Dendritic cell treated with granulocyte-macrophage colony-stimulating factor and Interleukin-4, amounts not matched to agents 40 ng/mL and 50 ng/mL, for 4 days (primary cell): ENCODE measurements around the gene NOP9.
"Not testable (repeated sequence)": the region's sequence is repeated elsewhere in the genome, so short reads cannot be mapped to it uniquely, and the experiment has no call there.

Experiments used
- H3K27ac Mint-ChIP-seq: one replicate; pipeline ENCODE4 v1.8.0; 2022; ENCODE audit warnings: mild to moderate bottlenecking, mixed read lengths
- H3K27me3 Mint-ChIP-seq: one replicate; pipeline ENCODE4 v1.8.0; 2022; ENCODE audit warnings: mild to moderate bottlenecking, mixed read lengths
- H3K36me3 Mint-ChIP-seq: one replicate; pipeline ENCODE4 v1.8.0; 2022; ENCODE audit warnings: low read depth, mixed read lengths
- H3K4me1 Mint-ChIP-seq: one replicate; pipeline ENCODE4 v1.8.0; 2022; ENCODE audit warnings: low read depth, mixed read lengths
- H3K4me3 Mint-ChIP-seq: one replicate; pipeline ENCODE4 v1.8.0; 2022; ENCODE audit warnings: mild to moderate bottlenecking, moderate library complexity, mixed read lengths
- H3K9me3 Mint-ChIP-seq: one replicate; pipeline ENCODE4 v1.8.0; 2022; ENCODE audit warnings: mixed read lengths
- intact Hi-C: fragments of 100-400 bp; cut with micrococcal nuclease; formaldehyde crosslinking; loops from one replicate; pipeline ENCODE4 v1.15.0; 2022

NOP9 gene

DNA sequence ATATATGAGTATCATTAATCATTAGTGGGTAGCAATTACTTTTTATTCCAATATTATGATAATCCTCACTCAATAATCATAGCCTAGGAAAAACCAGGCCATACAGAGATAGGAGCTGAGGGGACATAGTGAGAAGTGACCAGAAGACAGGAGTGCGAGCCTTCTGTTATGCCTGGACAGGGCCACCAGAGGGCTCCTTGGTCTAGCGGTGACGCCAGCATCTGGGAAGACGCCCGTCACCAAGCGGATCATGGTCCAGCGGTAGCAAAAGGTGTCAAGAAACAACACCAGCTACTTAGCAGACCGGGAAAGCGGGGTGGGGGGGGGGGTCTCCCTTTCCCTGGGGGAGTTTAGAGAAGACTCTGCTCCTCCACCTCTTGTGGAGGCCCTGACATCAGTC lies 28.3 kb downstream of the NOP9 start:
- H3K27me3 Mint-ChIP-seq, intact Hi-C loops, H3K4me3 Mint-ChIP-seq, H3K9me3 Mint-ChIP-seq, H3K36me3 Mint-ChIP-seq: not testable (repeated sequence)
- Mint-ChIP-seq H3K27ac (peak overlapping the region; percentile 81), H3K4me1 (peaks cover 83% of the 10 kb centered on the region)

DNA sequence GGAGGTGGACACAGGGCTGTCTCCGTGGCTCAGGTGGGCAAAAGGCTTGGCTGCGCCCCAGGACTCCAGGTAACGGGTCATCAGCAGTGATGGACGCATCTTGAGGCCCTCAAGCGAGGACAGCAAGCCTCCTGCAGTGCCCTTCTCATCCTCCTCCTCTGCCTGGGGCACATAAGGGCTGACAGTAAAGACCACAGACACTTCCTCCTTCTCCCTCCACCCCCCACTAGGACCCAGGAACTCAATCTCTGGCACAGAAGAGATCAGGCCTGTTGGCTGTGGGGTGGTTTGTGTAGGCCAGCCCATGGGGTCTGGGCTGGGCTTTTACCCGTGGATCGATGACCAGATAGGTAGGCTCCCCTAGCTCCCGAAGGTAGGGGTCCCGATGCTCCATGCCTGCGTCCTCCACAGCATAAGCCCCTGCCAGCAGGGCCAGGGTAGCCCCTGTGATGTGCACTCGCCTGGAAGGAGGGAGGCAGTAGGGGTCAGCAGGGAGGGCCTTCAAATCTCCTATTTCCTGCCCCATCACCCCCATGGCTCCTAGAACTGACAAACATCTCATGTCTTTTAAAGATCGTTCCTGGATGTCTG lies 29.5 kb downstream of the NOP9 start:
- H3K27ac Mint-ChIP-seq: peak overlapping the region; percentile 62
- intact Hi-C loops: loop anchor here (1.0 kb wide), 1 partner anchor 15 kb away; no protein-coding TSS in a partner anchor
- H3K4me1 Mint-ChIP-seq: peaks cover 90% of the 10 kb centered on the region
- H3K36me3 Mint-ChIP-seq: no peaks in the 10 kb centered on the region
- no peak overlapping the region for H3K4me3 Mint-ChIP-seq
- no peaks in the 10 kb centered on the region for H3K9me3 Mint-ChIP-seq
- peaks cover 21% of the 10 kb centered on the region for H3K27me3 Mint-ChIP-seq

DNA sequence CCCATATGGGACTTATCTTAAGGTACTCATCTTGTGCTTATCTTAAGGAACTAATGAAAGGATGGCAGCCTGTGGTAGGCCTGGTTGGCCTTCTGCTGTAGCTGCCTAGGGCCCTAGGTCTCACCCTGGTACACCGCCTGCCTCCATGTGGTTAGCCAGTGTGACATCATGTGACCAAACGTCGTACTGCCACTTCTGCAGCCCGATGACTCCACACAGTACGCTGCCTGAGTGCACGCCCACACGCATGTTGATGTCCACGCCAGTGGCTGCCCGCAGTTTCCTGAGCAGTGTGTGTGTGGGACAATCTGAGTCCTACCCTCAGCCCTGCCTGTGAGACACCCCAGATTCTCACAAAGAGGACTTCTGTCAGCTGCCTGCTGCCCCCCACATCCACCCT lies 30.1 kb downstream of the NOP9 start:
- Mint-ChIP-seq H3K27me3 (peaks cover 25% of the 10 kb centered on the region), H3K4me1 (peaks cover 96% of the 10 kb centered on the region), H3K9me3 (no peaks in the 10 kb centered on the region), H3K27ac (peak overlapping the region; percentile 62), H3K4me3 (no peak overlapping the region), H3K36me3 (no peaks in the 10 kb centered on the region)
- intact Hi-C loops: loop anchor here (1.0 to 5.0 kb wide), 2 partner anchors 15 to 38 kb away; partner anchors contain the start of gene NFATC4

DNA sequence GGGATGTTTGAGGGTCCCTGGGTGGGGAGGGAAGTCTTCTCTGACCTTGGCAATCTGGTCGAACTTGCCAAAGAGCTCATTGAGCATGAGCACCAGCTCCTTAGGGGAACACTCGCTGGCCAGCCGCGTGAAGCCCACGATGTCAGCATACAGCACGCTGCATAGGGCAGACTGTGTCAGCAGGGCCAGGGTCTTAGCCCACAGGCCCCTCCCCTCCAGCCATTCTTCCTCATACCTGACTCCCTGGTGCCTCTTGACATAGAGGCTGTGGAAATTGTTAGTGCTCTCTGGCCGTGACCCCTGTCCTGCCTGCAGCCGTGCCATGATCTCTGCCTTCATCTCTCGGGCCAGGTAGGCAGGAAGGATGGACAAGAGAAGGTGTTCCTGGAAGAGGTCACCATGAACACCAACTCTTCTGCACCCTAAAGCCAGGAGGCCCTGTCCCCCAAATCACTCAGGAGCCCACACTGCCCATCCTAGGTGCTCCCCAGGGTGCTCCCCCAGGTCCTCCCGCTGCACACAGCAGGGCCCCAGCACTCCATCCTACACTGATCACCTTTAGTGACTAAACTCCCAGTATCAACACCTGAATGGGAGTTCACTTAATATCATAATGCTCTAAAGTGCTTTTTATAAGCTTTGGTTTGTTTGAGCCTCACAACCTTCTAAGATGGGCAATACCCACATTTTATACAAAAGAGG lies 31.5 kb downstream of the NOP9 start:
- Mint-ChIP-seq H3K4me3 (no peak overlapping the region), H3K4me1 (peaks cover 97% of the 10 kb centered on the region), H3K27me3 (peaks cover 37% of the 10 kb centered on the region), H3K9me3 (no peaks in the 10 kb centered on the region), H3K36me3 (peaks cover 4% of the 10 kb centered on the region), H3K27ac (peak overlapping the region; percentile 62)
- intact Hi-C loops: loop anchor here (5.0 kb wide), 1 partner anchor 36 kb away; the partner anchor contains the start of gene NFATC4

DNA sequence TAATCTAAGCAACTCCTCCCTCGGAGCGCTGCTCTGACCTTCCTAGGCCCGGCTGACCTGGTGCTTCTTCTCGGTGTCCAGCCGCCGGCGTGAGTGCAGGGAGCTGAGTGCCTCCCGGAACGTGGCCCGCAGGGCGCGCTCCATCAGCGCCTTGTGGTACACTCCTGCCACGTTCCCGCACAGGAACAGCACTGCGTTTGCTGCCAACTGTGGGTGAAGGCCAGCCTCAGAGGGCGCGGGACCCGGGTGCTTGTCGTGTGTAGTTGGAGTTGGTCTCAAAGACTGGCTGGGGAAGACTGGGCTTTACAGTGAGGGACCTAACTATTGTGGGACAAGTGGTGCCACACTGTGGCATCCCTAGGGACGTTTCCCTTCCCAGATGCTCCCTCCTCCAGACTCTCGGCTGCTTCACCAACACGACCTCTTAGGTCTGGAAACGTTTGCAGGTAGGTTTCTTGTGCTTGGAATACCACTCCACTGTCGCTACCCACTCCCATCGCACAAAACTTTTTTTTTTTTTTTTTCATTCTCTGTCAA lies 32.1 kb downstream of the NOP9 start:
- Mint-ChIP-seq H3K4me1 (peaks cover 97% of the 10 kb centered on the region), H3K36me3 (peaks cover 10% of the 10 kb centered on the region), H3K27me3 (peaks cover 37% of the 10 kb centered on the region), H3K9me3 (no peaks in the 10 kb centered on the region), H3K4me3 (no peak overlapping the region), H3K27ac (peak overlapping the region; percentile 76)
- intact Hi-C loops: loop anchor here (5.0 kb wide), 1 partner anchor 36 kb away; the partner anchor contains the start of gene NFATC4

DNA sequence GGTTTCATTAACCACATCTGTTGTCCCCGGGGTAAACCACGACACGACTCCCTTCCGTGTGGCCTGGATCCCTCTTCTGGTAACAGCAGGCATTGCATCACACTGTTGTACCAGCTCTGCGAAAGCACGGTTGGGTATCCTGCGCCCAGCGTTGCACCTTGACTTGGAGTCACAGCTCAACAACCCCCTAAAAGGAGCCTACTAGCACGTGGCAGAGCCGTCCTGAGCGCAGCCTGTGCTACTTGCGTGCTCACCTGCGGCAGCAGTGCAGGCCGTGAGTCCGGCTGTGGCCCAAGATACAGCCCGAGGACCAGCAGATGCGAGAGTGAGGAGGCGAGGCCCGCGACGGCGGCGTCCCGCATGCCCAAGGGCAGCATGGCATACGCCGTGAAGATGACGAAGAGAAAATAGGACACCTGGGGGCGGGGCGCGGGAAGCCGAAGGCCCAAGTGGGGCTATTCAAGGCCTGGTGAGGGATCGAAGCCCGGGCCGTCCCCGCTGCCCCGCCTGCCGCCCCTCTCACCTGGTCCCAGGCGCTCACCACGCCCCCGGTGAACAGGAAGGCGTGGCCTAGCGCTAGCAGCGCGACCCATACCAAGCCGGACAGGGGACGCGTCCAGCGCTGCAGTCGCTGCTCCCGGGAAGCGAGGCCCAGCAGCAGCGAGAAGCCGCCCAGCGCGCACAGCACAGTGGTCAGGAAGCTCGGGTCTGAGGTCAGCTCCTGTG lies 32.8 kb downstream of the NOP9 start:
- peaks cover 97% of the 10 kb centered on the region for H3K4me1 Mint-ChIP-seq
- H3K27ac Mint-ChIP-seq: peak overlapping the region; percentile 76
- H3K9me3 Mint-ChIP-seq: no peaks in the 10 kb centered on the region
- H3K36me3 Mint-ChIP-seq: peaks cover 17% of the 10 kb centered on the region
- H3K27me3 Mint-ChIP-seq: peaks cover 39% of the 10 kb centered on the region
- intact Hi-C loops: loop anchor here (5.0 kb wide), 1 partner anchor 35 kb away; the partner anchor contains the start of gene NFATC4
- H3K4me3 Mint-ChIP-seq: peak overlapping the region; percentile 67

DNA sequence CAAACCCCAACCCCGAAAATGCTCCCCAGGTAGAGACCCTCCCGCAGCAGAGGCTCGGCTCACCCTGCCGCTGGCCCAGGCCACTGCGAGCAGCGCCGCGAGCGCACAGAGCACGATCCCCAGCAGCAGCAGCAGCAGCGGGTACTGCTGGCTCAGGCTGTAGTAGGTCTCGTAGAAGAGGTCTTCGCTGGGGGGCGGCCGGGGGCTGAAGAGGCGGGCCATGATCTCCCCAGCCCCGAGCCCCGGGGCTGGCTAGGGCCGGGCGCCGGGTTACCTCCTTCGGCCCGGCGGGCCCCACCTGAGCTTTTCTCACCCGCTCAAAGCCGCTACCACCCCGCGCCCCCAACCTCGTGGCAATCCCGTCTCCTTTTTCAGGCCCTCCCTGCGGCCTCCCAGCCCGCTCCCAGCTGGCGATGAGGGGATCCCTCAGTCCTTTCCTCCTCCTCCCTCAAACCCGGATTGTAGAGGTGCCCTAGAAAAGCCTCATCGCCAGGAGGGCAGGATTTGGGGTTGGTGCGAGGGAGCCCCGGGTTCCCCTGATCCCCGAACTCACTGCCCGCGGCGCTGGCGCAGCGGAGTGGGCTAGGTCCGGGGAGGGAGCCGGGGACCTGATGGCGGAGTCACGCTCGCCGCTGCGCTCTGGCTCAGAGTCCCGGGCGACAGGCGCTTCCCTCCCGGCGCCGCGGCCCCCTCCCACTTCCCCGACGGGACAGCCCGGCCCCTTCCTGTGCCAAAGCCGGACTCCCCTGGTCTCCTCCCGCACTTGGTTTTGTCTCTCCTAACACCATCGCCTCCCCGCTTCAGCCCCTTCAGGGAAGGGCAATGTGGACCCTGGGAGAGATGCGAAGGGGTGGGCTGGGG lies 35.0 kb downstream of the NOP9 start, which contains the start of gene ADCY4:
ADCY4 (minus strand) TSS at position 641 of the 861 bp plus-strand sequence; CDS start at position 222, 419 bp downstream.
- H3K9me3 Mint-ChIP-seq: no peaks in the 10 kb centered on the region
- H3K27ac Mint-ChIP-seq: peak within 1 kb of the TSS; percentile 19
- intact Hi-C loops: loop anchor here (5.0 kb wide), 1 partner anchor 33 kb away; the partner anchor contains the start of gene NFATC4
- H3K36me3 Mint-ChIP-seq: peaks cover 39% of the 10 kb centered on the region
- H3K4me1 Mint-ChIP-seq: peaks cover 98% of the 10 kb centered on the region
- peaks cover 45% of the 10 kb centered on the region for H3K27me3 Mint-ChIP-seq
- H3K4me3 Mint-ChIP-seq: peak within 1 kb of the TSS; percentile 64

DNA sequence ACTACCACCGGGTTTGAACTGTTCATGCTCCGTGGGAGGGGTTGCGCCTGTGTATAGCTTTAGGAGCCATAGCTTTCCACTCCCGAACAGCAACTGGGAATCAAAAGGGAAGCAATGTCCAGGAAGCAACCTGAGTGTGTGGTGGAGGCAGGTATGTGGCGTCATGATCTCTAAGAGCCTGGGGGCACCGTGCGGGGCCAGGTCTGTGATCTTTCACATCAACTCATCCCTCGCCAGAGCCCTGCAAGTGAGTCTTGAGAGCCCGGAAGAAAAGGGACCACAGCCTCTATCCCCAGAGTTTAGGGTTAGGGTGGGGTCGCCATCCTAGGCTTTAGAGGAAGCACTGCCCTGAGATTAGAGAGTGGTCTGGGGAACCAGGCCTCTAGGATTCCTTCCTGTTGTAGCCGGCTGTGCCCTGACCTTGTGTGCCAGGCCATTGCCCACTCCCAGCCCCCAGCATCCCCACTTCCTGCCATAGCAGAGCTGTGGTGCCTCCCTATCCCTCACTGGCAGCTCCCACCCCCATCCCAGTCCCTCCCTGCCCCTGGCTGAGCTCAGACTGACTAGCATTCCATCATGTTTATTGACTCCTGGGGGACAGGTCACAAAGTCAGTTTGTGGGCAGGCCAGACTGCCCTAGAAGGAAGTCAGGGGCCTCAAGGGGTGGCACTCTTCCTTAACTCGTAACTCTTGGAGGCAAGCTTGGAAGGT lies 36.0 kb downstream of the NOP9 start:
- Mint-ChIP-seq H3K27me3 (peaks cover 45% of the 10 kb centered on the region), H3K4me1 (peaks cover 93% of the 10 kb centered on the region), H3K27ac (peak overlapping the region; percentile 19), H3K4me3 (peak overlapping the region; percentile 64), H3K9me3 (no peaks in the 10 kb centered on the region), H3K36me3 (peaks cover 41% of the 10 kb centered on the region)
- intact Hi-C loops: no loop called here

DNA sequence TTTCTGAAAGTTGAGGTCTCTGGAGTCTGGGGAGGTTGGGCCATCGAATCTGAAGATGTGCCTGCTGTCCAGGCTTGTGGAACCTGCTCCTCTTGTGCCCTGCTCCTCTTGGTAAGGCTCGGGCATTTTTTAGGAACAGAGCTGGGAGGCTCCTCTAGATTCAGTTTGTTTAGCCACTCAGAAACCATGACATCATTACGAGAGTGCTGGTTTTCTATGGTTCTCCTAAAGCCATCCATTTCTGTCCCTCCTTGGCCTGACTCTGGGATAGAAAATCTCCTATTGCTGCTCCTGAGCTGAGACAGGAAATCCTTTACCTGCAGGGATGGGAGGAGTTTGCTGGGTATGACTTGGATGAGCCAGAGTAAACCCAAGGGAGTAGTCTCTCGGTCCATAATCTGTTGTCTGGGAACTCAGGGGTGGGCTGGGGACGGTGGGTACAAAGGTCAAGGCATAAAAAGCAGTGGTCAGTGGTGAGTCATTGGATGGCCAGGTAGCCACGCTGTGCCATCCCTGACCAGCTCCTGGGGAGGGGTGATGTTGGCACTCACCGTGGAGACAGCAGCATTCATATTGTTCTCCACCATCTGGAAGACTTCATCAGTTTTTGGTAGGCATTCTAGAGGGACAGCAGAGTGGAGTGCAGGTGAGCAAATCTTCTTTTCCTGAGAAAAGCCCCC lies 37.6 kb downstream of the NOP9 start:
- Mint-ChIP-seq H3K27ac (no peak overlapping the region), H3K4me1 (peaks cover 82% of the 10 kb centered on the region), H3K9me3 (no peaks in the 10 kb centered on the region), H3K4me3 (no peak overlapping the region), H3K36me3 (peaks cover 41% of the 10 kb centered on the region), H3K27me3 (peaks cover 42% of the 10 kb centered on the region)
- intact Hi-C loops: no loop called here

DNA sequence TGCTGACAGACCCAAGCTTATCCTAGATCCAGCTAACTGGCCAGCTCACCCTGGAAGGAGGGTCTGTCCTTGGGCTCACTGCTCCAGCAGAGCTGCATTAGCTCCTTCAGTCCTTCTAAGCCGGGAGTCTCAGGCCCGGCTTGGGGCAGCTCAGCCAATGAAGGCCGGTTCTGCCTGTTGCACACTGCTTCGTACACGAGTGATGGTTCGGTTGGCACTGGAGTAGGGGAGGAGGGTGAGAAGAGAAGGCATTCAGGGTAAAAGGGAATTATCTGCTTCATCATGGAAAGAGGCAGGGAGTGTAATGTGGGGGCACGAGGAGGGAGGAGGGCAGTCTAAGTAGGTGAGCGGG lies 38.1 kb downstream of the NOP9 start:
- H3K27ac Mint-ChIP-seq: no peak overlapping the region
- H3K36me3 Mint-ChIP-seq: peaks cover 41% of the 10 kb centered on the region
- no peaks in the 10 kb centered on the region for H3K9me3 Mint-ChIP-seq
- H3K4me3 Mint-ChIP-seq: no peak overlapping the region
- H3K27me3 Mint-ChIP-seq: peaks cover 37% of the 10 kb centered on the region
- peaks cover 77% of the 10 kb centered on the region for H3K4me1 Mint-ChIP-seq
- intact Hi-C loops: no loop called here

DNA sequence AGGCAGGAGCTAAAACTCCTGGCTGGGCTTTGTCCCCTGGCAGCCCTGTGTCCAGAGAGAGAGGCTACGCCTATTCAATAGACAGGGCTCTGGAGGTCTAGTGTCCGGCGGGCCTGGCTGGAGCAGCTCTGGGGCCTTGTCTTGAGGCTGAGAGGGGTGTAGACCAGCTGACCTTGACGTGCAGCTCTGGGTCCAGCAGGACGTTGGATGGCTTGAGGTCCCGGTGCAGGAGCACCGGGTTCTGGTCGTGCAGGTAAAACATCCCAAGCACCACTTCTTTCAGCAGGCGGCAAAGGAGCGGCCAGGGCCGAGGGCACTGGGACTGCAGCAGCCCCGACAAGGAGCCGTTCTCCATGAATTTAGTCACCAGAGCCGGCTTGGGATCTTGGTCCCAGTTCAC lies 39.2 kb downstream of the NOP9 start:
- Mint-ChIP-seq H3K27me3 (peaks cover 28% of the 10 kb centered on the region), H3K27ac (peak overlapping the region; percentile 93), H3K4me3 (peak overlapping the region; percentile 90), H3K9me3 (no peaks in the 10 kb centered on the region), H3K36me3 (peaks cover 41% of the 10 kb centered on the region), H3K4me1 (peaks cover 75% of the 10 kb centered on the region)
- intact Hi-C loops: no loop called here
